SU-DHL-6 (cell line): Measurements from ENCODE around the gene UBASH3B.

Experiments used
- H2AFZ ChIP-seq: fragments of 200-600 bp; sonication (generic); 2 replicates; pipeline ENCODE4 v1.6.1; 2014; ENCODE audit warnings: low read depth, mild to moderate bottlenecking, moderate library complexity, mixed read lengths, antibody characterized with exemption, low read length; ENCODE audit not compliant: severe bottlenecking
- H3F3A ChIP-seq: fragments of 200-600 bp; shearing (Covaris generic); 2 replicates; pipeline ENCODE4 v1.6.0; 2016; ENCODE audit warnings: antibody characterized with exemption, mild to moderate bottlenecking; ENCODE audit not compliant: insufficient read depth
- H3K27ac ChIP-seq: fragments of 200-600 bp; sonication (generic); 2 replicates; pipeline ENCODE4 v1.5.1; 2016; ENCODE audit warnings: low read depth, mild to moderate bottlenecking, low read length, moderate library complexity, mixed read lengths
- H3K27me3 ChIP-seq: fragments of 200-600 bp; sonication (generic), shearing (Covaris generic); 2 replicates; pipeline ENCODE4 v1.6.0; 2014; ENCODE audit warnings: mild to moderate bottlenecking, low read length
- H3K36me3 ChIP-seq: fragments of 200-600 bp; sonication (generic); 2 replicates; pipeline ENCODE4 v1.6.1; 2014; ENCODE audit warnings: mild to moderate bottlenecking, low read length, mixed read lengths
- H3K4me2 ChIP-seq: fragments of 300-600, 200-600 bp; shearing (Covaris generic), sonication (generic); 2 replicates; pipeline ENCODE4 v1.6.0; 2014; ENCODE audit warnings: low read length, low read depth, mild to moderate bottlenecking; ENCODE audit not compliant: poor library complexity, severe bottlenecking
- H3K4me3 ChIP-seq: fragments of 200-600 bp; sonication (generic); 2 replicates; pipeline ENCODE4 v1.5.1; 2014; ENCODE audit warnings: antibody characterized with exemption, low read length, mild to moderate bottlenecking, mixed read lengths; ENCODE audit not compliant: insufficient read depth, poor library complexity, severe bottlenecking
- H3K79me2 ChIP-seq: fragments of 200-600 bp; sonication (generic); 2 replicates; pipeline ENCODE4 v1.6.1; 2014; ENCODE audit warnings: mild to moderate bottlenecking, low read length, moderate library complexity; ENCODE audit not compliant: insufficient read depth
- H3K9ac ChIP-seq: fragments of 200-600 bp; sonication (generic); 2 replicates; pipeline ENCODE4 v1.7.0; 2014; ENCODE audit warnings: mild to moderate bottlenecking, low read length
- H3K9me2 ChIP-seq: fragments of 200-600 bp; sonication (generic); replicated peaks from 2 replicates; pipeline ENCODE4 v1.6.1; 2014; ENCODE audit warnings: low read length; ENCODE audit not compliant: insufficient read depth
- H3K9me3 ChIP-seq: fragments of 200-600 bp; sonication (generic); 2 replicates; pipeline ENCODE4 v1.6.1; 2014; ENCODE audit warnings: low read length, mixed read lengths; ENCODE audit not compliant: insufficient read depth
- H4K20me1 ChIP-seq: fragments of 200-600 bp; sonication (generic); 2 replicates; pipeline ENCODE4 v1.6.1; 2014; ENCODE audit warnings: low read depth, mild to moderate bottlenecking, antibody characterized with exemption, low read length, moderate library complexity, mixed read lengths
- EZH2phosphoT487 ChIP-seq: fragments of 200-600 bp; sonication (generic), shearing (Covaris generic); conservative IDR thresholded peaks from 2 replicates; pipeline ENCODE4 v1.6.1; 2018; ENCODE audit warnings: mild to moderate bottlenecking, antibody characterized with exemption, low read length, moderate library complexity, mixed read lengths
- TF ChIP-seq, protein P1 (sequence below): fragments of 200-600 bp; sonication (generic); IDR thresholded peaks from one replicate; pipeline ENCODE4 v1.5.1; 2017; ENCODE audit warnings: antibody characterized with exemption, mild to moderate bottlenecking, low read length, moderate library complexity; ENCODE audit not compliant: insufficient read depth, poor library complexity, severe bottlenecking

Gene UBASH3B

DNA sequence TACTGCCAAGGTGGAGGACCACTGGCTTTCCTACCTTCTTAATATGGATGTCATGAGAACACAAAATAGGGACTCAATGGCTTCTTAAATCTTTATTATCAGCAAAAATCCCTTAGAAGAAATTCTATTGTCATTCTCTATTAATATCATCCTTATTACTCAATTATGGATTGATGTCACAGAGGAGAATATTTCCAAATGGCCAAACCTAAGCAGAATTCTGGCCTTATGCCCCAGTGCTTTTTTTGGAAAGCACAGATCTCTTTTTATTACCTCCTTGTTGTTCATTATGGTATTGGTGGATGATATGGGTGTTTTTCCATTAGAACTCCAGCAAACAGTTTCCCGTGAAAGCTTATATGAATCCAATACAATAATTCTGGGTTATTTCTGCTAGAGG is 192.7 kb downstream of the UBASH3B start:
- no peak overlapping the region for H3K4me2 ChIP-seq
- no peaks in the 10 kb centered on the region for H3K27me3 ChIP-seq
- no peaks in the 10 kb centered on the region for H3K36me3 ChIP-seq
- no peak overlapping the region for H3K9ac ChIP-seq
- H4K20me1 ChIP-seq: no peaks in the 10 kb centered on the region
- TF ChIP-seq EZH2phosphoT487: no peak
- TF ChIP-seq, protein P1, sequence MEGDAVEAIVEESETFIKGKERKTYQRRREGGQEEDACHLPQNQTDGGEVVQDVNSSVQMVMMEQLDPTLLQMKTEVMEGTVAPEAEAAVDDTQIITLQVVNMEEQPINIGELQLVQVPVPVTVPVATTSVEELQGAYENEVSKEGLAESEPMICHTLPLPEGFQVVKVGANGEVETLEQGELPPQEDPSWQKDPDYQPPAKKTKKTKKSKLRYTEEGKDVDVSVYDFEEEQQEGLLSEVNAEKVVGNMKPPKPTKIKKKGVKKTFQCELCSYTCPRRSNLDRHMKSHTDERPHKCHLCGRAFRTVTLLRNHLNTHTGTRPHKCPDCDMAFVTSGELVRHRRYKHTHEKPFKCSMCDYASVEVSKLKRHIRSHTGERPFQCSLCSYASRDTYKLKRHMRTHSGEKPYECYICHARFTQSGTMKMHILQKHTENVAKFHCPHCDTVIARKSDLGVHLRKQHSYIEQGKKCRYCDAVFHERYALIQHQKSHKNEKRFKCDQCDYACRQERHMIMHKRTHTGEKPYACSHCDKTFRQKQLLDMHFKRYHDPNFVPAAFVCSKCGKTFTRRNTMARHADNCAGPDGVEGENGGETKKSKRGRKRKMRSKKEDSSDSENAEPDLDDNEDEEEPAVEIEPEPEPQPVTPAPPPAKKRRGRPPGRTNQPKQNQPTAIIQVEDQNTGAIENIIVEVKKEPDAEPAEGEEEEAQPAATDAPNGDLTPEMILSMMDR: no peak
- no peaks in the 10 kb centered on the region for H3F3A ChIP-seq
- no peaks in the 10 kb centered on the region for H3K9me3 ChIP-seq
- no peak overlapping the region for H2AFZ ChIP-seq
- no peaks in the 10 kb centered on the region for H3K79me2 ChIP-seq
- no peak overlapping the region for H3K4me3 ChIP-seq
- H3K27ac ChIP-seq: no peak overlapping the region
- H3K9me2 ChIP-seq: no peaks in the 10 kb centered on the region

DNA sequence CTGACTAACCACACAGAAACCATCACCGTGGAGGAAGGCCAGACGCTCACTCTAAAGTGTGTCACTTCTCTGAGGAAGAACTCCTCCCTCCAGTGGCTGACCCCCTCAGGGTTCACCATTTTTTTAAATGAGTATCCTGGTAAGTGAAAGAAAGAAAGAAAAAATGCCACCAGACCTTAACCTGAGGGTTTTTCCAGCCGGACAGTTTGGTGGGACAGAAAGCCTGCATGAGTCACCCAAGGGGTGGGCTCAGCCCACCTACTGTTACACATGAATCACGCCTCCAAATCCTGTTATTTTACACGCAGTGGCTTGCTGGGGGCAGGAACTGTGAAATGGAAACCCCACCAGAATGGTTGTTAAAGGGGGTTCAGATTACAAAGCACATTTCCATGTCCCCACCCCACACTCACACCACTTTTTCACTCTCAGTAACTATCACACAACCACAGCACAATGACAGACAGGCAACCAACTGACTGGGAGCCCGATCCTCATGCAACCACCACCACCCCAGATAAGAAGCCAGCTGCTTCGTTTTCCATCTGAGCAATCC is 194.6 kb downstream of the UBASH3B start:
- no peaks in the 10 kb centered on the region for H3K79me2 ChIP-seq
- H3K36me3 ChIP-seq: no peaks in the 10 kb centered on the region
- no peak overlapping the region for H3K27ac ChIP-seq
- TF ChIP-seq, protein P1: no peak
- no peak for TF ChIP-seq EZH2phosphoT487
- H3K4me3 ChIP-seq: no peak overlapping the region
- no peaks in the 10 kb centered on the region for H3K27me3 ChIP-seq
- H4K20me1 ChIP-seq: no peaks in the 10 kb centered on the region
- H3K9me3 ChIP-seq: no peaks in the 10 kb centered on the region
- H3K4me2 ChIP-seq: no peak overlapping the region
- no peak overlapping the region for H3K9ac ChIP-seq
- H3K9me2 ChIP-seq: no peaks in the 10 kb centered on the region
- no peak overlapping the region for H2AFZ ChIP-seq
- no peaks in the 10 kb centered on the region for H3F3A ChIP-seq

DNA sequence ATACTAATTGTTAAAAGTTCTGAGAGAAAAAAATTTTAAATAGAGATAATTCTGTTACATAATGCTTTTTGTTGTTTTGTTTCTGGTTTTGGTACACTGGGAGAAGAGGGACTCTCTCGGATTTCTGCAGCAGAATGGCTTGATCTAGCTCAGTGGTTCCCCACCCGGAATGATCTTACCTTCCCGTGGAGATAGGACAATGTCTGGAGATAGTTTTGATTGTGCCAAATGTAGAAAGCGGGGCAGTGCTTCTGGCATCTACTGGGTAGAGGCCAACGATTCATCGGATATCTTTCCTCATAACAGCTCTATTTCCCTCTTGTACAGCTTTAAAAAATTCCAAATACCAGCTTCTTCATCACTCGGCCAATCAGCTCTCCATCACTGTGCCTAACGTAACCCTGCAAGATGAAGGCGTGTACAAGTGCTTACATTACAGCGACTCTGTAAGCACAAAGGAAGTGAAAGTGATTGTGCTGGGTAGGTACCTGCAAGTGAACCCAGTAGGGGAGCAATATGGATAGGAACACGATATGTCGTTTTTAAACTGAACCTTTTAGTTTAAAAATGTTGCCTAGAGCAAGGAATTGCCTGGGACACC is 195.9 kb downstream of the UBASH3B start:
- H3K27me3 ChIP-seq: no peaks in the 10 kb centered on the region
- H4K20me1 ChIP-seq: no peaks in the 10 kb centered on the region
- no peak overlapping the region for H3K27ac ChIP-seq
- no peak overlapping the region for H2AFZ ChIP-seq
- no peaks in the 10 kb centered on the region for H3K79me2 ChIP-seq
- no peaks in the 10 kb centered on the region for H3F3A ChIP-seq
- no peaks in the 10 kb centered on the region for H3K36me3 ChIP-seq
- no peak overlapping the region for H3K4me3 ChIP-seq
- H3K9me2 ChIP-seq: no peaks in the 10 kb centered on the region
- no peak overlapping the region for H3K9ac ChIP-seq
- no peaks in the 10 kb centered on the region for H3K9me3 ChIP-seq
- TF ChIP-seq, protein P1: no peak
- no peak for TF ChIP-seq EZH2phosphoT487
- no peak overlapping the region for H3K4me2 ChIP-seq
